H1 (cell line): ENCODE results near the gene SH3RF3. TPM values are rescaled to one million over a fixed set of nuclear protein-coding genes. Genes with fewer than 3 reads are reported as not detected.

ENCODE experiments used
- CTCF ChIA-PET: fragments of 300-600 bp; sonication (Branson Sonifier 250); formaldehyde crosslinking; loops from one replicate; lab custom pipeline; 2021; ENCODE audit not compliant: partially characterized antibody; lab: Charles Lee
- POLR2A ChIA-PET: fragments of 300-600 bp; sonication (Branson Sonifier 250); formaldehyde crosslinking; loops from one replicate; lab custom pipeline; 2021; ENCODE audit warnings: inconsistent platforms; ENCODE audit not compliant: partially characterized antibody; lab: Charles Lee
- DNase-seq, 2 experiments: peaks; one replicate each; pipeline versions ENCODE4 v3.0.0 to v3.0.0-alpha.2; 2010 to 2022; ENCODE audit warnings: low spot score in 2 of 2, low read depth in 1 of 2, mixed read lengths in 1 of 2
- FAIRE-seq: peaks from 2 replicates; lab custom pipeline; 2011; peaks lifted over from hg19 to GRCh38; lab: Jason Lieb, UNC
- H2AFZ ChIP-seq: 2 replicates; pipeline ENCODE4 v1.8.1; 2012; ENCODE audit warnings: low read length, inconsistent platforms
- H2AK5ac ChIP-seq: 2 replicates; pipeline ENCODE4 v1.6.1; 2013; ENCODE audit warnings: low read depth, low read length
- H2BK120ac ChIP-seq: replicated peaks from 2 replicates; pipeline ENCODE3; 2013; ENCODE audit warnings: low read depth, low read length, inconsistent platforms
- H2BK12ac ChIP-seq: 2 replicates; pipeline ENCODE4 v1.6.1; 2013; ENCODE audit warnings: low read depth, low read length
- H2BK15ac ChIP-seq: 2 replicates; pipeline ENCODE4 v1.6.1; 2013; ENCODE audit warnings: low read length
- H2BK20ac ChIP-seq: 2 replicates; pipeline ENCODE4 v1.6.1; 2013; ENCODE audit warnings: low read length
- H2BK5ac ChIP-seq: 2 replicates; pipeline ENCODE4 v1.6.1; 2013; ENCODE audit warnings: low read depth, low read length
- H3K14ac ChIP-seq: 2 replicates; pipeline ENCODE4 v1.6.1; 2013; ENCODE audit warnings: inconsistent platforms; ENCODE audit not compliant: insufficient read length
- H3K18ac ChIP-seq: 2 replicates; pipeline ENCODE4 v1.6.1; 2013; ENCODE audit warnings: low read length; ENCODE audit errors: extremely low read depth
- H3K23ac ChIP-seq: 2 replicates; pipeline ENCODE4 v1.6.1; 2013; ENCODE audit warnings: inconsistent platforms; ENCODE audit not compliant: insufficient read length
- H3K23me2 ChIP-seq: 2 replicates; pipeline ENCODE4 v1.6.1; 2013; ENCODE audit warnings: low read depth, low read length
- H3K27ac ChIP-seq: 2 replicates; pipeline ENCODE4 v1.6.1; 2011; ENCODE audit warnings: low read depth, low read length, inconsistent platforms
- H3K27me3 ChIP-seq, 4 experiments: replicated peaks in 1 of 4; 1 replicate in 1 of 4; 2 replicates in 3 of 4; pipeline versions ENCODE4 v1.6.1 to v1.8.1; 2011 to 2013; ENCODE audit warnings: low read length in 3 of 4, mild to moderate bottlenecking in 3 of 4, inconsistent platforms in 2 of 4, mixed read lengths in 2 of 4, moderate library complexity in 1 of 4; ENCODE audit not compliant: control insufficient read depth in 3 of 4, insufficient read depth in 3 of 4; ENCODE audit errors: extremely low read depth in 1 of 4
- H3K36me3 ChIP-seq, 4 experiments: 2 replicates each; pipeline versions ENCODE4 v1.6.1 to v1.8.1; 2011 to 2013; ENCODE audit warnings: mild to moderate bottlenecking in 4 of 4, low read length in 3 of 4, moderate library complexity in 2 of 4, control low read depth in 1 of 4, inconsistent platforms in 1 of 4; ENCODE audit not compliant: insufficient read depth in 4 of 4, control insufficient read depth in 2 of 4
- H3K4ac ChIP-seq: replicated peaks from 2 replicates; pipeline ENCODE3; 2013; ENCODE audit warnings: low read length, low read depth, mixed read lengths, inconsistent platforms; ENCODE audit not compliant: insufficient read length
- H3K4me1 ChIP-seq, 4 experiments: replicated peaks in 1 of 4; 1 replicate in 1 of 4; 2 replicates in 3 of 4; pipeline versions ENCODE4 v1.6.1 to v1.8.1; 2011 to 2013; ENCODE audit warnings: low read length in 3 of 4, inconsistent platforms in 2 of 4, mixed read lengths in 1 of 4; ENCODE audit not compliant: insufficient read depth in 4 of 4, control insufficient read depth in 3 of 4
- H3K4me2 ChIP-seq, 2 experiments: 2 replicates each; pipeline versions ENCODE4 v1.6.1 to v1.8.1; 2011 to 2013; ENCODE audit warnings: low read depth in 2 of 2, low read length in 2 of 2, control low read depth in 1 of 2, inconsistent platforms in 1 of 2, mild to moderate bottlenecking in 1 of 2; ENCODE audit not compliant: insufficient read depth in 1 of 2
- H3K4me3 ChIP-seq, 4 experiments: fragments of 200-600, 300-600 bp in 1 of 4; sonication (generic), shearing (Covaris generic), sonication (Bioruptor Twin) in 1 of 4; 2 replicates each; pipeline versions ENCODE4 v1.5.1 to v1.8.1; 2011 to 2016; ENCODE audit warnings: low read length in 4 of 4, low read depth in 3 of 4, control low read depth in 2 of 4, inconsistent platforms in 2 of 4, mild to moderate bottlenecking in 2 of 4, mixed read lengths in 1 of 4, moderate library complexity in 1 of 4; ENCODE audit not compliant: insufficient read depth in 2 of 4; ENCODE audit errors: extremely low read depth in 1 of 4
- H3K56ac ChIP-seq: replicated peaks from 2 replicates; pipeline ENCODE3; 2013; ENCODE audit warnings: low read depth, mild to moderate bottlenecking, mixed read lengths, low read length, inconsistent platforms; ENCODE audit not compliant: insufficient read length
- H3K79me1 ChIP-seq: 2 replicates; pipeline ENCODE4 v1.6.1; 2013; ENCODE audit warnings: low read depth, low read length, control low read depth
- H3K79me2 ChIP-seq, 2 experiments: 2 replicates each; pipeline versions ENCODE4 v1.6.1 to v1.8.1; 2012 to 2013; ENCODE audit warnings: low read length in 2 of 2, mild to moderate bottlenecking in 2 of 2, inconsistent platforms in 1 of 2; ENCODE audit not compliant: insufficient read depth in 2 of 2, control insufficient read depth in 1 of 2
- H3K9ac ChIP-seq, 4 experiments: replicated peaks in 1 of 4; 1 replicate in 1 of 4; 2 replicates in 3 of 4; pipeline versions ENCODE4 v1.6.1 to v1.8.1; 2011 to 2013; ENCODE audit warnings: low read depth in 3 of 4, low read length in 3 of 4, control low read depth in 2 of 4, mild to moderate bottlenecking in 2 of 4, moderate library complexity in 2 of 4, inconsistent platforms in 1 of 4; ENCODE audit errors: extremely low read depth in 1 of 4
- H3K9me3 ChIP-seq, 2 experiments: 2 replicates each; pipeline versions ENCODE4 v1.6.1 to v1.8.1; 2012 to 2013; ENCODE audit warnings: mild to moderate bottlenecking in 2 of 2, moderate library complexity in 2 of 2, control low read depth in 1 of 2, inconsistent platforms in 1 of 2, low read depth in 1 of 2, low read length in 1 of 2, mixed read lengths in 1 of 2; ENCODE audit not compliant: insufficient read depth in 2 of 2
- H4K20me1 ChIP-seq, 2 experiments: replicated peaks in 1 of 2; 2 replicates each; pipeline versions ENCODE3 to v1.8.1; 2011 to 2013; ENCODE audit warnings: inconsistent platforms in 2 of 2, low read length in 2 of 2, mild to moderate bottlenecking in 1 of 2; ENCODE audit not compliant: insufficient read depth in 2 of 2, control insufficient read depth in 1 of 2
- H4K5ac ChIP-seq: 2 replicates; pipeline ENCODE4 v1.6.1; 2013; ENCODE audit warnings: low read length, low read depth, mixed read lengths, inconsistent platforms; ENCODE audit not compliant: insufficient read length
- H4K8ac ChIP-seq: 2 replicates; pipeline ENCODE4 v1.8.0; 2013; ENCODE audit warnings: mild to moderate bottlenecking, moderate library complexity, low read length, inconsistent platforms; ENCODE audit not compliant: insufficient read depth; ENCODE audit errors: extremely low read depth
- H4K91ac ChIP-seq: replicated peaks from 2 replicates; pipeline ENCODE3; 2013; ENCODE audit warnings: low read length, mixed read lengths, inconsistent platforms; ENCODE audit not compliant: insufficient read length
- EGR1 ChIP-seq: IDR thresholded peaks from 2 replicates; pipeline ENCODE4 v1.6.1; 2011; ENCODE audit warnings: low read depth, low read length, borderline replicate concordance
- HDAC2 ChIP-seq, 2 experiments: fragments of 300-600 bp in 1 of 2; sonication (generic) in 1 of 2; IDR thresholded peaks; 2 replicates each; pipeline ENCODE4 v1.6.1; 2011 to 2012; ENCODE audit warnings: low read depth in 2 of 2, low read length in 2 of 2, mild to moderate bottlenecking in 2 of 2, moderate library complexity in 2 of 2, borderline replicate concordance in 1 of 2, inconsistent platforms in 1 of 2
- HDAC6 ChIP-seq: IDR thresholded peaks from one replicate; pipeline ENCODE4 v1.7.1; 2012; ENCODE audit warnings: low read depth, mild to moderate bottlenecking, inconsistent platforms, low read length, moderate library complexity
- JUN ChIP-seq: IDR thresholded peaks from 2 replicates; pipeline ENCODE4 v1.6.1; 2011; ENCODE audit warnings: low read depth, mild to moderate bottlenecking, improper control_type of control experiment, low read length
- JUND ChIP-seq: IDR thresholded peaks from 2 replicates; pipeline ENCODE4 v1.6.1; 2011; ENCODE audit warnings: mild to moderate bottlenecking, improper control_type of control experiment, low read length
- RBBP5 ChIP-seq: IDR thresholded peaks from 2 replicates; pipeline ENCODE4 v1.7.1; 2012; ENCODE audit warnings: low read depth, mild to moderate bottlenecking, inconsistent platforms, low read length, moderate library complexity, borderline replicate concordance
- RXRA ChIP-seq: IDR thresholded peaks from 2 replicates; pipeline ENCODE4 v1.6.1; 2011; ENCODE audit warnings: low read depth, mild to moderate bottlenecking, low read length, moderate library complexity; ENCODE audit not compliant: insufficient read depth
- SP2 ChIP-seq: IDR thresholded peaks from 2 replicates; pipeline ENCODE4 v1.6.1; 2012; ENCODE audit warnings: mild to moderate bottlenecking, low read length, inconsistent platforms
- TBP ChIP-seq: IDR thresholded peaks from 2 replicates; pipeline ENCODE4 v1.6.1; 2011; ENCODE audit warnings: low read depth, low read length, improper control_type of control experiment
- whole genome bisulfite sequencing, 2 experiments: shearing (Covaris generic) in 1 of 2; methylation state at CpG; one replicate each; pipeline versions ENCODE4 v1.1.6 to v1.1.7; 2013 to 2015; ENCODE audit warnings: low lambda C conversion rate in 2 of 2, mixed read lengths in 2 of 2, inconsistent platforms in 1 of 2, low coverage in 1 of 2, missing lambda C conversion rate in 1 of 2; ENCODE audit not compliant: insufficient replicate concordance in 2 of 2, insufficient coverage in 1 of 2, insufficient read length in 1 of 2; ENCODE audit errors: extremely low coverage in 1 of 2, missing lambda C conversion rate in 1 of 2; 5-methylcytosine and 5-hydroxymethylcytosine counted together
- polyA plus RNA-seq, 7 experiments: library from polyadenylated mRNA; depleted of rRNA in 3 of 7; stranded (reverse) in 5 of 7; unstranded in 2 of 7; fragments of >200 nt in 5 of 7; fragments of 200-250 nt in 2 of 7; gene quantifications; 1 replicate in 5 of 7; 2 replicates in 1 of 7; 4 replicates in 1 of 7; pipeline versions ENCODE4 v1.2.1 to v1.2.3, GENCODE V29; 2011 to 2013; ENCODE audit warnings: missing spikeins in 2 of 7, mixed read lengths in 2 of 7
- total RNA-seq: library from RNA; stranded (reverse); fragmentation: NEBNext Ultra II Directional; extraction: Animal tissue kit (Norgen Biotek cat#: 25700); gene quantifications from 2 replicates; pipeline ENCODE4 v1.2.1, GENCODE V29; 2021

The SH3RF3 gene
- total and polyA plus RNA-seq, 2 of the 8 experiments (the other 6 are each of a cell fraction or from before 2014, with no cell fraction given), result 0.11 to 0.65 TPM

DNA sequence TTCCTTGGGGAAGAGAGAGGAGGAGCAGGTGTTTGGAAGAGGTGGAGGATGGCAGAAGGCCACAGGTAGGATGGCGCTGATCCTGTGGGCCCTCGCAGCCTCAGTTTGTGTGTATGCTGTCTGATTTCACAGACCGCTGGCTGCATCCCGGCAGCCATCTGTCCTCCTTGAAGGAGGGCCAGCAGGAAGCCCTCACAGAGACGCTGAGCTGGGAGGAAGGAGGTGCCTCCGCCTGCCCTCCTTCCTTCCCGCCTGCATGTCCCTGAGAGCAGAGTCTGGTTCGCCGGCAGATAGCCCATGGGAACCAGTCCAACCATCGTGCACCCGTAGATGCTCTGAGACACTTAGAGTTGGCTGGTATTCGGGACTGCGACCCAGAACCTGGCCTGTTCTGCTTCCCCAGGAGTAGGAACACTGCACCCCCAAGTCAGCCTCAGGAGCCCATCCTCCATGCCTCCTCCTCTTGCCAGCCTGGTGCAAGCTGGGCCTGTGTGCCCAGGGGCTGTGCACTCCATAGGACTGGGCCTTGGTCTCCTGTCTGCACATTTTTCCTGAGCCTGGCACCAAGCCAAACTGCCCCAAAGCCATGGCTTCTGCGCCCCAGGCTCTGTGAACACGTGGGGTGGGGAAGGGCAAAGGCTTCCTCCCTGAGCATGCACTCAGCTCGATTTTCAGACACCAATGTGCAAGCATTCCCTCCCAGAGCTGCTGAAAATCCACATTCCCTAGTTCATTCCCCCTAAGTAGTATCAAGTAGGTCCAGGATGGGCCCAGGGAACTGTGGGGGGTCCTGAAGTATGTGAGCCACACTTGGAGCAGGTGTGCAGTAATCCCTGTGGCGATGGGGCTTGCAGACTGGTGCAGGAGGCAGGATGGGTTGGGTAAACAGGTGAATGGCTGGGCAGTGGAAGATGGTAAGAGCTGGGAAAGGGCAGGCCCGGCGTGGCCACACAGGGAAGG, 369.2 kb downstream of the SH3RF3 start:
- Histone ChIP-seq H3K36me3 (no peaks in the 10 kb centered on the region), H4K91ac (no peak overlapping the region), H2BK120ac (no peak overlapping the region), H2AK5ac (no peak overlapping the region), H2BK12ac (no peak overlapping the region), H3K4me2 (no peak overlapping the region), H3K18ac (no peak overlapping the region), H3K4ac (no peak overlapping the region), H3K9me3 (no peaks in the 10 kb centered on the region), H3K79me2 (no peaks in the 10 kb centered on the region), H4K20me1 (peaks cover 0 to 4% of the 10 kb centered on the region in 2 experiments), H3K4me1 (no peaks in the 10 kb centered on the region), H3K23me2 (peaks cover 6% of the 10 kb centered on the region; the same call in 1 of the 2 replicates), H3K4me3 (no peak overlapping the region), H4K5ac (no peak overlapping the region), H3K14ac (no peak overlapping the region), H3K27ac (no peak overlapping the region)
- 81% methylated on average over 17 of the region's 19 CpGs; no CpG with 5 or more reads in 1 of the 2 experiments for WGBS, 2 experiments
- POLR2A ChIA-PET, result interaction anchor here (1.3 kb wide), 1 partner anchor 9 kb away, joined by 3 read pairs; no protein-coding TSS in a partner anchor
- FAIRE-seq, result no peak
- no peak for DNase-seq
- TF ChIP-seq JUND (no peak), HDAC6 (no peak), TBP (no peak), EGR1 (no peak), RBBP5 (no peak), RXRA (no peak), JUN (no peak), SP2 (no peak), HDAC2 (IDR thresholded peaks at IDR 0.05; ENCODE audit: borderline replicate concordance in 1 of 2, low read depth in 2 of 2, low read length in 2 of 2) (no peak)
- TF ChIP-seq, all 59 proteins: peak for 0
- Histone ChIP-seq H4K8ac (no peak overlapping the region), H3K9ac (no peak overlapping the region), H2BK20ac (no peak overlapping the region), H3K79me1 (no peaks in the 10 kb centered on the region), H3K23ac (no peak overlapping the region), H3K56ac (no peak overlapping the region), H2BK15ac (no peak overlapping the region), H2BK5ac (no peak overlapping the region), H3K27me3 (no peaks in the 10 kb centered on the region), H2AFZ (no peak overlapping the region)
- CTCF ChIA-PET, result interaction anchor here (1.1 to 3.5 kb wide), 7 partner anchors 12 to 372 kb away, joined by 3 to 22 read pairs (median 4); no protein-coding TSS in a partner anchor
